HG03460 (cell line): Measurements from ENCODE around the gene PUS1.
"Not testable (repeated sequence)": the region's sequence is repeated elsewhere in the genome, so short reads cannot be mapped to it uniquely, and the experiment has no call there.

ENCODE experiments used
- ATAC-seq: cut with Tn5 transposase; IDR thresholded peaks from one replicate; pipeline ENCODE4 v1.9.1; 2021; ENCODE audit not compliant: unreplicated experiment

The PUS1 gene

GRCh38 chr12:131933387-131933786 is 4.3 kb downstream of the PUS1 start:
- ATAC-seq = no peak

- no peak for ATAC-seq
These were observed 5.5 kb downstream of the PUS1 start for GRCh38 chr12:131934535-131934934.

- no peak for ATAC-seq
These were observed 9.0 kb downstream of the PUS1 start for GRCh38 chr12:131938082-131938481.

GRCh38 chr12:131939007-131939406 is 9.9 kb downstream of the PUS1 start:
- ATAC-seq = no peak

GRCh38 chr12:131940141-131940547 is 11.1 kb downstream of the PUS1 start:
- ATAC-seq = no peak

- no peak for ATAC-seq
These were observed 12.3 kb downstream of the PUS1 start for GRCh38 chr12:131941116-131941986.

GRCh38 chr12:131941987-131942341 is 12.9 kb downstream of the PUS1 start:
- no peak for ATAC-seq

- no peak for ATAC-seq
These were observed 13.6 kb downstream of the PUS1 start for GRCh38 chr12:131942671-131943070.

- no peak for ATAC-seq
These were observed 14.3 kb downstream of the PUS1 start for GRCh38 chr12:131943389-131943788.

- no peak for ATAC-seq
These were observed 14.8 kb downstream of the PUS1 start for GRCh38 chr12:131943876-131944275.

- no peak for ATAC-seq
These were observed 15.7 kb downstream of the PUS1 start for GRCh38 chr12:131944601-131945251.

GRCh38 chr12:131946757-131947156 is 17.7 kb downstream of the PUS1 start:
- ATAC-seq = no peak

- no peak for ATAC-seq
These were observed 18.5 kb downstream of the PUS1 start for GRCh38 chr12:131947482-131948027.

- ATAC-seq = no peak
These were observed 19.2 kb downstream of the PUS1 start for GRCh38 chr12:131948166-131948712.

GRCh38 chr12:131948713-131949430 is 19.8 kb downstream of the PUS1 start:
- ATAC-seq = not testable (repeated sequence)

- peak; percentile 84 for ATAC-seq
These were observed 20.5 kb downstream of the PUS1 start, which contains the start of gene EP400 for GRCh38 chr12:131949431-131950181. Gene EP400, plus strand, starts transcription at chr12:131949942. Its CDS starts 10,678 bp downstream, at chr12:131960620.

- ATAC-seq = peak; percentile 28
These were observed 21.3 kb downstream of the PUS1 start for GRCh38 chr12:131950182-131950913.

GRCh38 chr12:131953810-131954209 is 24.7 kb downstream of the PUS1 start:
- not testable (repeated sequence) for ATAC-seq

GRCh38 chr12:131954460-131954859 is 25.4 kb downstream of the PUS1 start:
- ATAC-seq = not testable (repeated sequence)

- ATAC-seq = no peak
These were observed 30.0 kb downstream of the PUS1 start for GRCh38 chr12:131959116-131959515.
